Cardiac muscle cell (in vitro differentiated cells and primary cell): Measurements from ENCODE around the gene LSM14A. TPM values are rescaled to one million over a fixed set of nuclear protein-coding genes. Genes with fewer than 3 reads are reported as not detected.

Experiments used
- DNase-seq, 2 donors: peaks; one replicate each; pipeline versions ENCODE4 v3.0.0 to v3.0.0-alpha.2; 2010 to 2017; ENCODE audit warnings: low read depth in 1 of 2, low spot score in 1 of 2
- H3K27ac ChIP-seq: fragments of 200-600 bp; sonication (generic); 2 replicates; pipeline ENCODE4 v1.5.1; 2016
- H3K27me3 ChIP-seq: fragments of 200-600 bp; sonication (generic); 2 replicates; pipeline ENCODE4 v1.6.0; 2016; ENCODE audit warnings: control low read depth
- H3K36me3 ChIP-seq: fragments of 200-600 bp; sonication (generic); 2 replicates; pipeline ENCODE4 v1.5.1; 2016; ENCODE audit warnings: control low read depth
- H3K4me1 ChIP-seq: fragments of 200-600 bp; sonication (generic); 2 replicates; pipeline ENCODE4 v1.8.1; 2017; ENCODE audit warnings: low read depth, mild to moderate bottlenecking, mixed run types
- H3K4me3 ChIP-seq: fragments of 200-600 bp; sonication (generic); 2 replicates; pipeline ENCODE4 v1.5.1; 2016; ENCODE audit warnings: mild to moderate bottlenecking
- H3K9me3 ChIP-seq: fragments of 200-600 bp; sonication (generic); 2 replicates; pipeline ENCODE4 v1.5.1; 2017; ENCODE audit warnings: low read depth, mild to moderate bottlenecking, control low read depth
- polyA plus RNA-seq: library from polyadenylated mRNA; unstranded; fragments of >200 nt; fragmentation: Nextera tagmentation; extraction: Ambion mirVana; gene quantifications from 2 replicates; pipeline ENCODE4 v1.2.1, GENCODE V29; 2016
- total RNA-seq: library from RNA; depleted of rRNA; stranded (reverse); fragments of >200 nt; gene quantifications from 2 replicates; pipeline ENCODE4 v1.2.3, GENCODE V29; 2016
- TF ChIP-seq, protein P1 (sequence below): IDR thresholded peaks from 2 replicates; pipeline ENCODE4 v1.5.1; 2012; ENCODE audit warnings: low read depth, mild to moderate bottlenecking, low read length

Gene LSM14A
- total and polyA plus RNA-seq, 2 experiments from 2014 or later: 88.5 to 203 TPM

GRCh38 chr19:34261334-34262109 lies 89.2 kb downstream of the LSM14A start:
- H3K9me3 ChIP-seq: no peaks in the 10 kb centered on the region
- H3K4me3 ChIP-seq: no peak overlapping the region
- TF ChIP-seq, protein P1, sequence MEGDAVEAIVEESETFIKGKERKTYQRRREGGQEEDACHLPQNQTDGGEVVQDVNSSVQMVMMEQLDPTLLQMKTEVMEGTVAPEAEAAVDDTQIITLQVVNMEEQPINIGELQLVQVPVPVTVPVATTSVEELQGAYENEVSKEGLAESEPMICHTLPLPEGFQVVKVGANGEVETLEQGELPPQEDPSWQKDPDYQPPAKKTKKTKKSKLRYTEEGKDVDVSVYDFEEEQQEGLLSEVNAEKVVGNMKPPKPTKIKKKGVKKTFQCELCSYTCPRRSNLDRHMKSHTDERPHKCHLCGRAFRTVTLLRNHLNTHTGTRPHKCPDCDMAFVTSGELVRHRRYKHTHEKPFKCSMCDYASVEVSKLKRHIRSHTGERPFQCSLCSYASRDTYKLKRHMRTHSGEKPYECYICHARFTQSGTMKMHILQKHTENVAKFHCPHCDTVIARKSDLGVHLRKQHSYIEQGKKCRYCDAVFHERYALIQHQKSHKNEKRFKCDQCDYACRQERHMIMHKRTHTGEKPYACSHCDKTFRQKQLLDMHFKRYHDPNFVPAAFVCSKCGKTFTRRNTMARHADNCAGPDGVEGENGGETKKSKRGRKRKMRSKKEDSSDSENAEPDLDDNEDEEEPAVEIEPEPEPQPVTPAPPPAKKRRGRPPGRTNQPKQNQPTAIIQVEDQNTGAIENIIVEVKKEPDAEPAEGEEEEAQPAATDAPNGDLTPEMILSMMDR: no peak
- H3K36me3 ChIP-seq: no peaks in the 10 kb centered on the region
- H3K27ac ChIP-seq: peak overlapping the region; percentile 82
- H3K4me1 ChIP-seq: peaks cover 17% of the 10 kb centered on the region
- DNase-seq: peak in 1 of 2 donors; percentile 25
- no peaks in the 10 kb centered on the region for H3K27me3 ChIP-seq

GRCh38 chr19:34263745-34264237 lies 91.5 kb downstream of the LSM14A start:
- no peaks in the 10 kb centered on the region for H3K36me3 ChIP-seq
- TF ChIP-seq, protein P1: no peak
- DNase-seq: no peak
- no peak overlapping the region for H3K4me3 ChIP-seq
- H3K27me3 ChIP-seq: no peaks in the 10 kb centered on the region
- H3K27ac ChIP-seq: no peak overlapping the region
- H3K4me1 ChIP-seq: peaks cover 24% of the 10 kb centered on the region
- no peaks in the 10 kb centered on the region for H3K9me3 ChIP-seq

DNA sequence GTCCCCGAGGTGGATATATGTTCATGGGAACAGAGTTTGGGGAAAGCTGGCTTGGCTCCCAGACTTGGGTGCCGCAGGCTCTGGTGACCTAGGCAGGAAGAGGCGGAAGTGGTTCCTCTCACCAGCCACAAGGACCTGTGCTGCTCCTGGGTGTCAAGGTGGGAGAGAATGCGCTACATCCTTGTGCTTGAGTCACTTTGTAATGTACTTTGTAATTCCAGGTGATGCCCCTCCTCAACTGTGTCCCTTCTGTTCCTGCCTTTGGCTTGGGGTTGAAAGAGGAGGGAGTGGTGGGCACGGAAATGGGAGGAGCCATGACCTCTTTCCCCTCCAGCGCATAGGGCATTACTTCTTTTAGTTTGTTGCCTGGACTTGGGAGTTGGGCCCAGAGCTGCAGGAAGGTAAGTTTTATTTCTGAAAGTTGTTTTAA lies 92.9 kb downstream of the LSM14A start:
- no peak overlapping the region for H3K4me3 ChIP-seq
- no peaks in the 10 kb centered on the region for H3K36me3 ChIP-seq
- no peak overlapping the region for H3K27ac ChIP-seq
- no peaks in the 10 kb centered on the region for H3K27me3 ChIP-seq
- H3K9me3 ChIP-seq: no peaks in the 10 kb centered on the region
- peaks cover 38% of the 10 kb centered on the region for H3K4me1 ChIP-seq
- DNase-seq: no peak
- TF ChIP-seq, protein P1: no peak

GRCh38 chr19:34269081-34269480 lies 96.8 kb downstream of the LSM14A start:
- DNase-seq: no peak
- Histone ChIP-seq H3K36me3 (no peaks in the 10 kb centered on the region), H3K27me3 (no peaks in the 10 kb centered on the region), H3K4me3 (no peak overlapping the region), H3K9me3 (no peaks in the 10 kb centered on the region), H3K4me1 (peaks cover 28% of the 10 kb centered on the region), H3K27ac (peak overlapping the region; percentile 74)
- TF ChIP-seq, protein P1: no peak

DNA sequence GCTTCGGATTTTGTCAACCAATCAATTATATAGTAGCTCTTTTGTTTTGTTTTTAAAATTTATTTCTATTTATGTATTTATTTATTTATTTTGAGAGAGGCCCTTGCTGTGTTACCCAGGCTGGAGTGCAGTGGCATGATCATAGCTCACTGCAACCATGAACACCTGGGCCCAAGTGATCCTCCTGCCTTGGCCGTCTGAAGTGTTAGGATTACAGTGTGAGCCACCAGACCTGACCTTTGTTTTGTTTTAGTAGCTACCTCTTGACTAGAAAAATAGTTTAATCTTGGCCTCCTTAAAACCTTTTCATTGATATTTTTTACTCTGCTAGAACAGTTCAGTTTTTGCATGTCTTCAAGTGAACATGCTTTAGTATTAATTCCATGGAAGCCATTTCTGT lies 97.2 kb downstream of the LSM14A start:
- DNase-seq: no peak
- Histone ChIP-seq H3K27me3 (no peaks in the 10 kb centered on the region), H3K9me3 (no peaks in the 10 kb centered on the region), H3K36me3 (no peaks in the 10 kb centered on the region), H3K4me3 (no peak overlapping the region), H3K4me1 (peaks cover 28% of the 10 kb centered on the region), H3K27ac (peak overlapping the region; percentile 93)
- TF ChIP-seq, protein P1: no peak
